HCT116 (cell line): ENCODE data around the gene TTLL10. TPM values are rescaled to one million over a fixed set of nuclear protein-coding genes. Genes with fewer than 3 reads are reported as not detected.
A peak's percentile ranks its signal among the peaks of the same experiment; 100 is the strongest.

Experiments used
- ATAC-seq: fragments of 200-7000 bp; cut with Tn5 transposase; 2 replicates; pipeline ENCODE4 v1.9.1; 2020; ENCODE audit warnings: mild to moderate bottlenecking, moderate library complexity
- Bru-seq: library from RNA; stranded (reverse); fragments of 400-500 nt; gene quantifications from one replicate; lab custom pipeline; 2021; lab: Mats Ljungman, UMichigan
- BruChase-seq, 2 experiments: library from RNA; stranded (reverse); fragments of 400-500 nt; gene quantifications; one replicate each; lab custom pipeline; 2021; lab: Mats Ljungman, UMichigan
- BruUV-seq: library from RNA; stranded (reverse); fragments of 400-500 nt; replicated peaks from 2 replicates; lab custom pipeline; 2021; lab: Mats Ljungman, UMichigan
- CTCF ChIA-PET: fragments of 300-600 bp; sonication (Branson Sonifier 250); formaldehyde crosslinking; loops from one replicate; lab custom pipeline; 2021; ENCODE audit warnings: antibody characterized with exemption; lab: Charles Lee
- POLR2A ChIA-PET: fragments of 300-600, 350-600 bp; sonication (Branson Sonifier 250); formaldehyde crosslinking; loops from one replicate; lab custom pipeline; 2021; ENCODE audit warnings: antibody characterized with exemption; lab: Charles Lee
- RAD21 ChIA-PET, 2 experiments: fragments of 300-600 bp; sonication (Branson Sonifier 250); formaldehyde crosslinking; loops; one replicate each; lab custom pipeline; 2023; ENCODE audit warnings: low total read pairs in 2 of 2; ENCODE audit not compliant: uncharacterized antibody in 2 of 2, unreplicated experiment in 2 of 2, low non-redundant PET in 1 of 2; lab: Charles Lee
- DNase-seq: peaks from one replicate; pipeline ENCODE4 v3.0.0-alpha.2; 2010; ENCODE audit warnings: low read depth, low spot score
- H2AFZ ChIP-seq: fragments of 200-600 bp; shearing (Covaris generic), sonication (generic); 2 replicates; pipeline ENCODE4 v1.6.1; 2017; ENCODE audit warnings: low read depth, mixed run types, mixed read lengths, antibody characterized with exemption, low read length; ENCODE audit not compliant: poor library complexity, severe bottlenecking
- H3K27ac ChIP-seq: 2 replicates; pipeline ENCODE4 v1.5.1; 2012; ENCODE audit warnings: low read depth, low read length
- H3K27me3 ChIP-seq: fragments of 200-600 bp; sonication (generic); 2 replicates; pipeline ENCODE4 v1.6.1; 2016; ENCODE audit warnings: mixed run types, low read length, mixed read lengths; ENCODE audit not compliant: insufficient read depth
- H3K36me3 ChIP-seq, 2 experiments: fragments of 200-500 bp in 1 of 2; fragments of 200-600 bp in 1 of 2; sonication (Bioruptor generic) in 1 of 2; sonication (generic) in 1 of 2; 2 replicates each; pipeline versions ENCODE4 v1.5.1 to v1.6.1; 2014 to 2016; ENCODE audit warnings: low read length in 2 of 2, inconsistent platforms in 1 of 2, mixed read lengths in 1 of 2, mixed run types in 1 of 2; ENCODE audit not compliant: insufficient read depth in 2 of 2, control insufficient read depth in 1 of 2
- H3K4me1 ChIP-seq, 2 experiments: fragments of 200-600 bp in 1 of 2; sonication (generic) in 1 of 2; 2 replicates each; pipeline versions ENCODE4 v1.5.1 to v1.6.1; 2012 to 2017; ENCODE audit warnings: low read length in 2 of 2, inconsistent platforms in 1 of 2, mild to moderate bottlenecking in 1 of 2, mixed read lengths in 1 of 2, mixed run types in 1 of 2, moderate library complexity in 1 of 2; ENCODE audit not compliant: insufficient read depth in 2 of 2, control insufficient read depth in 1 of 2
- H3K4me2 ChIP-seq: fragments of 200-600 bp; sonication (generic); 2 replicates; pipeline ENCODE4 v1.6.1; 2017; ENCODE audit warnings: mixed run types, low read length, mixed read lengths
- H3K4me3 ChIP-seq, 2 experiments: fragments of 200-600 bp in 1 of 2; sonication (generic) in 1 of 2; replicated peaks in 1 of 2; 2 replicates each; pipeline ENCODE4 v1.5.1; 2011 to 2016; ENCODE audit warnings: low read length in 2 of 2, control low read depth in 1 of 2, low read depth in 1 of 2, mild to moderate bottlenecking in 1 of 2, mixed read lengths in 1 of 2, mixed run types in 1 of 2
- H3K79me2 ChIP-seq: fragments of 200-600 bp; sonication (generic); 2 replicates; pipeline ENCODE4 v1.6.1; 2017; ENCODE audit warnings: mild to moderate bottlenecking, mixed run types, low read length, moderate library complexity, mixed read lengths; ENCODE audit not compliant: insufficient read depth
- H3K9ac ChIP-seq: fragments of 200-600 bp; sonication (generic); 2 replicates; pipeline ENCODE4 v1.6.1; 2016; ENCODE audit warnings: low read length, mixed read lengths
- H3K9me2 ChIP-seq: fragments of 200-600 bp; sonication (generic), shearing (Covaris generic); 2 replicates; pipeline ENCODE4 v1.6.1; 2017; ENCODE audit warnings: mixed run types, mild to moderate bottlenecking, moderate library complexity; ENCODE audit not compliant: insufficient read depth
- H3K9me3 ChIP-seq, 2 experiments: fragments of 200-500 bp in 1 of 2; fragments of 200-600 bp in 1 of 2; sonication (Bioruptor generic) in 1 of 2; sonication (generic) in 1 of 2; 2 replicates each; pipeline ENCODE4 v1.6.1; 2014 to 2017; ENCODE audit warnings: low read length in 2 of 2, mixed read lengths in 2 of 2, inconsistent platforms in 1 of 2, low read depth in 1 of 2, mild to moderate bottlenecking in 1 of 2, mixed run types in 1 of 2, moderate library complexity in 1 of 2; ENCODE audit not compliant: control insufficient read depth in 1 of 2, insufficient read depth in 1 of 2
- H4K20me1 ChIP-seq: fragments of 200-600 bp; sonication (generic), shearing (Covaris generic); 2 replicates; pipeline ENCODE4 v1.6.1; 2017; ENCODE audit warnings: mixed run types, mild to moderate bottlenecking, moderate library complexity; ENCODE audit not compliant: insufficient read depth
- CBX3 ChIP-seq: IDR thresholded peaks from 2 replicates; pipeline ENCODE4 v1.6.1; 2012; ENCODE audit warnings: low read depth
- ELF1 ChIP-seq: IDR thresholded peaks from 2 replicates; pipeline ENCODE4 v1.6.1; 2012; ENCODE audit warnings: low read depth, borderline replicate concordance
- EZH2 ChIP-seq: fragments of 200-600 bp; sonication (generic); IDR thresholded peaks from 2 replicates; pipeline ENCODE4 v1.6.1; 2017; ENCODE audit warnings: antibody characterized with exemption, mixed run types
- FOSL1 ChIP-seq: IDR thresholded peaks from 2 replicates; pipeline ENCODE4 v1.6.1; 2012; ENCODE audit warnings: low read depth
- JUND ChIP-seq: IDR thresholded peaks from 2 replicates; pipeline ENCODE4 v1.6.1; 2012
- MAX ChIP-seq: IDR thresholded peaks from 2 replicates; pipeline ENCODE4 v1.6.1; 2012
- RAD21 ChIP-seq: IDR thresholded peaks from 2 replicates; pipeline ENCODE4 v1.6.1; 2012; ENCODE audit warnings: low read depth, mild to moderate bottlenecking
- SIN3A ChIP-seq: IDR thresholded peaks from 2 replicates; pipeline ENCODE4 v1.6.1; 2012; ENCODE audit warnings: low read depth
- SP1 ChIP-seq: IDR thresholded peaks from 2 replicates; pipeline ENCODE4 v1.6.1; 2012; ENCODE audit warnings: low read depth
- SRF ChIP-seq: IDR thresholded peaks from 2 replicates; pipeline ENCODE4 v1.6.1; 2012; ENCODE audit warnings: low read depth
- ZBTB33 ChIP-seq: IDR thresholded peaks from 2 replicates; pipeline ENCODE4 v1.6.1; 2011; ENCODE audit warnings: mild to moderate bottlenecking, low read length, moderate library complexity; ENCODE audit not compliant: insufficient replicate concordance; ENCODE audit errors: extremely low read depth
- ZNF274 ChIP-seq: fragments of 200-500 bp; sonication (Bioruptor generic); IDR thresholded peaks from 2 replicates; pipeline ENCODE4 v1.6.1; 2014; ENCODE audit warnings: mild to moderate bottlenecking, low read depth, low read length, inconsistent platforms
- intact Hi-C: fragments of 100-400 bp; cut with micrococcal nuclease; formaldehyde crosslinking; loops from 2 replicates; pipeline ENCODE4 v1.10.0; 2022
- long read RNA-seq: library from polyadenylated mRNA; unstranded; transcript quantifications from one replicate; pipeline ENCODE4 v2.0.0, GENCODE V29; 2021; ENCODE audit not compliant: unreplicated experiment
- polyA plus RNA-seq: library from polyadenylated mRNA; unstranded; fragments of >200 nt; gene quantifications from 2 replicates; pipeline ENCODE4 v1.2.1, GENCODE V29; 2012; ENCODE audit warnings: missing spikeins
- total RNA-seq: library from RNA; stranded (reverse); gene quantifications from one replicate; pipeline ENCODE4 v1.2.1, GENCODE V29; 2021; ENCODE audit not compliant: unreplicated experiment

The TTLL10 gene
- total RNA-seq (0.10 TPM), Bru-seq, nascent RNA (percentile 21 among the genes with signal in this experiment), BruChase-seq, experiment 1, labeled RNA remaining after a 6-hour chase (percentile 19 among the genes with signal in this experiment), BruChase-seq, experiment 2, labeled RNA remaining after a 2-hour chase (percentile 21 among the genes with signal in this experiment)
- polyA plus RNA-seq, result 0.03 TPM in 1 of 2 replicates, not detected in the other
- long read RNA-seq, partial matches to known transcripts, result 0 of 1 reads
- long read RNA-seq, other reads (novel, unspliced or antisense), result 1 of 1 reads

DNA sequence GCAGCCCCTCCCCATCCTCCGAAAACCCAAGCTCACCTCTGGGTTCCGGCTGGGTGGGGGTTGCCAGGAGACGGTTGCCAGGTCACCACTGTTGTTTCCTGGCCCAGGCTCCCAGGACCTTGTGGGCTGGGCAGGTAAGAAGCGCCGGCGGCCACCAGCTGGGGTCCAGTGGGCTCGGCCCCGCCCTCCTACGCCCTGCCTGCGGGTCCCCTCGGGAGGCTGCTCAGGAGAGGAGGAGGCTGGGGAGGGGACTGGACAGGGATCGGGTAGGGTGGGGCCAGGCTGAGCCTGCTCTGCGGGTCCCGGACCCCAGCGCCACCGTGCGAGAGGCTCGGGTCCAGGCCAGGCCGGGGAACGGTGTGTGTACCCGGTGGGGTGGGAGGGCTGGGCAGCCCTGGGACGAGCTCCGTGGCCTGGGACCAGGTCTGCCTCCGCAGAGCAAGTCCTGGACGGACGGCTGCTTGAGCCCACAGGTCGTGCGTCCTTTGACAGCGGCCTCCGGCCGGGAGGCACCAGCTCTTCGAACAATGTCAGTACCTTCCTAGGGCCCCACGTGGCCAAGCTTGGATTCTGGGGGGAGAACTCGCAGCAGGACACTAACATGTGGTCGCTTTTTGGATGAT is at the start of gene TTLL10:
TSS of gene TTLL10 (plus strand) at position 88 of the 623 bp plus-strand sequence. CDS start 5,336 bp downstream, outside the sequence.
- intact Hi-C loops, result no loop called here
- DNase-seq (no peak), ATAC-seq (no peak)
- BruUV-seq, result no TSS peak
- H3K79me2 ChIP-seq, result no peaks in the 10 kb centered on the region; the same call in 1 of the 2 replicates
- no peak within 1 kb of the TSS for H3K4me2 ChIP-seq
- no peak within 1 kb of the TSS for H3K9ac ChIP-seq
- POLR2A ChIA-PET, result no interaction called here
- H3K9me3 ChIP-seq, result no peaks in the 10 kb centered on the region
- peaks cover 2 to 16% of the 10 kb centered on the region in 2 experiments; a peak in 3 of 4 replicates for H3K4me1 ChIP-seq
- no peak within 1 kb of the TSS for H3K27ac ChIP-seq
- no peaks in the 10 kb centered on the region for H4K20me1 ChIP-seq
- H3K36me3 ChIP-seq, result peaks cover 0 to 2% of the 10 kb centered on the region in 2 experiments; a peak in 2 of 4 replicates
- H3K4me3 ChIP-seq, result no peak within 1 kb of the TSS
- no peak for TF ChIP-seq ELF1
- TF ChIP-seq ZBTB33, result no peak
- no peak for TF ChIP-seq ZNF274
- no peak for TF ChIP-seq FOSL1
- no peak for TF ChIP-seq SP1
- TF ChIP-seq SIN3A, result no peak
- no peak for TF ChIP-seq JUND
- no peak for TF ChIP-seq CBX3
- TF ChIP-seq MAX, result no peak
- no peak for TF ChIP-seq EZH2
- TF ChIP-seq SRF, result no peak
- no peak for TF ChIP-seq RAD21
- H3K9me2 ChIP-seq, result no peaks in the 10 kb centered on the region
- CTCF ChIA-PET, result no interaction called here
- no peaks in the 10 kb centered on the region for H3K27me3 ChIP-seq
- RAD21 ChIA-PET, result no interaction called here
- H2AFZ ChIP-seq, result no peak within 1 kb of the TSS
